LoVo (cell line): ENCODE data around the gene MYH15.

Experiments used
- DNase-seq: peaks from one replicate; pipeline ENCODE4 v3.0.0-alpha.2; 2016; ENCODE audit warnings: low spot score

The MYH15 gene

DNA sequence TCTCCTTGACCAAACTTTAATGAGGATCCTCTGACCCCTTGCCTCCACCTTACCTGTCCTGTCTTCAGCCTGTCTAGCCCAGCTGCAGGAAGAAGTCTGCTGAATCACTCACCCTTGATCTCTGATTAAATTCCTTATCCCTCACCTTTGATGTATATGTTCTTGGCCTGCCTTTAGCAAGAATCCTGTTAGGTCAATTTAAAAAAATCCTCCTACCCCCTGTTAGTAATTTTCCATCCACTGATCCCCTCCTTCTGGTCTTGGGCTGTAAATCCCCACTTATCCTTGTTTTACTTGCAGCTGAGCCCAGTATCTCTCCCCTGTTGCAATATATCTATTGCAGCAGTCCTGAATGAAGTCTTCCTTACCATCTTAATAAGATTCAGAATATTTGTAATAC lies 39.0 kb downstream of the MYH15 start:
- DNase-seq = no peak

DNA sequence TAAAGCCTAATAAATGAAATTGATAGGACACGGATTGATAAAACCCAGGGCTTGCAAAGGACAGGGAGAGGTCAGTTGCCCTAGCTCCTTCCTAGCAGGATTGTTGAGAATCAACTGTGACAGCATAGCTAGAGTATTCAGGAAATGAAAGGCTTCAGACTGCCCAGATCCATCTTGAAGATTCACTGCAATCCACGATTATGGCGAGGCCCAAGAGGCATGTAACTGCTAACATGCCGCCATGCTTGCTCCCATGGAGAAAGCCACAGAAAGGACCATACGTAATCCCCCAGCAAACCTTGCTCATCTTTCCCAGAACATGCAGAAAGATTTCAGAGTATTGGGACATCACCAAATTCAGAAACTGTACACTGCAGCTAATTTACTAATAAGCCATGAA lies 41.3 kb downstream of the MYH15 start:
- DNase-seq = no peak

DNA sequence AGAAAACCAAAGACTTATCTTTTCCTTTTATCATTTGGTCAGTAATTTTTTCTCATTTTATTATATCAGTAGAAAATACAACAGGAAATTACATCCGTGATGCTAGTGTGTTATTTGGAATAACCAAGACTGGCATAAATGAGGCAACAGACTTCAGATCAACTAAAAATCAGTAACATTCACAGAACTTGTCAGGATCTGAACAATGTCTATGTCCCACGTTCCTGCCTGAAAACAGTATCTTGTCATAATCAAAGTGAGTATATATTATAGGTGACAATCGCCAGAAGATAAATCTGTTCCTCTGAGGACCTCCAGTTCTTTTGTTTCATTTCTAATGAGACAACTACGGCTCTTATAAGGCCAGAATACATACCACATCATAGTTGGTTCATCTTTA lies 41.8 kb downstream of the MYH15 start:
- DNase-seq = no peak

DNA sequence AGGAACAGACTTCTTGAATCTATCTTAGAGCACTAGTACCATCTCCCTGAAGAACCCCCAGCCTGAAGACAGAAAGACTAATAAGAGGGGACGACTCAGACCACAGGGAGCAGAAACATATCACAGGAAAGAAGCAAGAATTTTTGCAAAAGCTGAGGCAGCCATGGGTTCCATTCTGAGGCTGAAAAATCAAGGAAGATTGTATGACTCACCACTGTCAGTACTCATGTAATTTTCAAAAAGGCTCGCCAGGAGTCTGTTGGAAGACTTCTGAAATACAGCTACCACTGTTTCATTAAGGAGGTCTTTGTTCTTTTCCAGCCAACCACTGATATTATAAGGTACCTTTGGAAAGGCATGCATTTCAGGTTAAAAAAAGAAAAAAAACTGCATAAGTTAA lies 47.5 kb downstream of the MYH15 start:
- DNase-seq = no peak

DNA sequence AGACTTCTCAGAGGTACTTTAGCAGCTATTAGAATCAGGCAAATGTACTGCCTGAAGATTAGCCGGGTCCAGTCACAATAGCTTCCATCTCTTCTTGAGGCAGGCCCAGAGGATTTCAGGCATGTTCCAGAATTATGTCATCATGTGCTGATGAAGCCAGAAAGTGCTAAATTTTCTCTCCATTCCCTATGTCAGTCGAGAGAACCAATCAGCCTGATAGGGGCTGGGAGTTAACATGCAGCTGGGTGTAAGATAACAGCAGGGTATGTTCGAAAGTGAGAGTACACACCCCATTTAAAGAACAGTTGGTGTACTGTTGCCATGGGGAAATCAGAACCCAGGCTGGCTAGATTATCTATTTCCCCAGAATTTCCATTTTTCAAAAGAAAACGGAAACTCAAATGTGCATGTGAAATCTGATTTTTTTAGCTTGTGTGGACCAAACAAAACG lies 48.7 kb downstream of the MYH15 start:
- no peak for DNase-seq

DNA sequence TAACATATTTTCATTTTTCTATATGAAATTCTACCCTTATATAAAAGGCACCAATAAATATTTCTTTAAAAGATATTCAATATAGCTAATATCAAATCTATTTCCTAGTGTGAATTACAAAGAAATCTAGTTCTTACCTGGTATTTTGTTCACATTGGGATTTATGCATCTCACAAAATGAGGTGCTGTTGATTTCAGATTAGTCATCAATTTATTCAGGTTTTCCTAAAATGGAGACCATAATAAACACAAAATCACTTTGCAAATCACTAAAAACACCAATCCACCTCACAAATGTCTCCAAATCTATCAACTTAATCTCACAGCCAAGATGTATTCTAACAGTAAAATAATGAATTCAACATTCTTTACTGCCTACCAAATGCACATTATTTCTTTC lies 51.2 kb downstream of the MYH15 start:
- no peak for DNase-seq

DNA sequence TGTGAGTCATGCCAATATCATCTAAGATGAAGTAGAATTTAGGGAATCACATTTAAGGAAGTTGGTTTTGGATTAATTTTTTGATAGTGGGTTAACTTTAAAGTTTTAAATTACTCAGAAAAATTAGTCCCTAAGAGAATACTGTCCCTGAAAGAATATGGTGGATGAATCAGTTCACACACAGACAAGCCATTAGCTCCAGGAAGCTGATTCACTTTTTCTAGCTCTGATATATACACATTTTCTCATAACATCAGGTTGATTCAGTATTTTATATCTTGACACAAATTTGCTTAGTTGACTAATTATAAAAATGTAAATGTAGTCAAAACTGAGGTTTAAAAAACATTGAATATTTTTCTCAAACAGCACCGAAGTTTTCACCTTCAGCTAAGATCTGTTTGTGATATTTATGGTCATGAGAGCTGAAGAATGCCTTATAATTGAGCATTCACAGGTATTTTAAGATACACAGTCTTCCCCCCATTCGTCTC lies 55.1 kb downstream of the MYH15 start:
- no peak for DNase-seq

DNA sequence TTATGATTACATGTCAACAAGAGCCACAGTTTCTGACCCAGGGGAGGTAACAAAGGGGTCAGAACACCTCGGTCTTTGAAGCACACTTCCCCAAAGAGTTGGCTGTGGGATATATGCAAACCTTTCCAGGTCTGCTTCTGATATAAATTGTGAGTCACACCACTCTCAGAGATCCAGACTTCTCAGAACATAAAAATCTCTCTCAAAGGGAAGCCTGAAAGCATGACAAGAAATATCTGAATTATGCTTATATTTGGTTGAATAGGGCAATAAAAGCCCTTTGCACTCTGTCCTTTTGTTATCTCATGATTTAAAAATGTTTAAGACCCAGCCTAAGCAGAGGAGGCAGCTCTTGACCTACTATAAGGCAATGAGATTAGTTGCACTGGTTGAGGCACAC lies 56.8 kb downstream of the MYH15 start:
- no peak for DNase-seq

DNA sequence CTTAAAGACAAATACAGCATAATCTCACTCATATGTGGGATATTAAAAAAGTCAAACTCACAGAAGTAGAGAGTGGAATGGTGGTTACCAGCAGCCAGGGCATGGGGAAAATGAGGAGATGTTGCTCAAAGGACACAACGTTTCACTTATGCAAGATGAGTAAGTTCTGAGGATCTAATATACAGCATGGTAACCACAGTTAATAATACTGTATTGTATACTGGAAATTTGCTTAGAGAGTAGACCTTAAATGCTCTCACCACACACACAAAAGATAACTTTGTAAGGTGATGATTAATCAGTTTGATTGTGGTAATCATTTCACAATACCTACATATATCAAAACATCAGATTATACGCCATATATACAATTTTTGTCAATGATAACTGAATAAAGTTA lies 60.0 kb downstream of the MYH15 start:
- no peak for DNase-seq

DNA sequence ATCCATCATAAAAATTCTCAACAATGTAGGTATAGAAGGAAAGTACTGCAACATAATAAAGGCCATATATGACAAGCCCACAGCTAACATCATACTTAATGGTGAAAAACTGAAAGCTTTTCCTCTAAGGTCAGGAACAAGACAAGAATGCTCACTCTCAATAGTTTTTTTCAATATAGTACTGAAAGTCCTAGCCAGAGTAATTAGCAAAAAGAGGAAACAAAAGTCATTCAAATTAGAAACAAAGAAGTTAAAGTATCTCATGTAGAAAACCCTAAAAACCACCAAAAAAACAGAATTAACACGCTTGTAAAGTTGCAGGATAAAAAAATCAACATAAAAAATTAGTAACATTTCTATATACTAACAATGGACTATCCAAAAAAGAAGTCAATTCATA lies 61.8 kb downstream of the MYH15 start:
- no peak for DNase-seq

DNA sequence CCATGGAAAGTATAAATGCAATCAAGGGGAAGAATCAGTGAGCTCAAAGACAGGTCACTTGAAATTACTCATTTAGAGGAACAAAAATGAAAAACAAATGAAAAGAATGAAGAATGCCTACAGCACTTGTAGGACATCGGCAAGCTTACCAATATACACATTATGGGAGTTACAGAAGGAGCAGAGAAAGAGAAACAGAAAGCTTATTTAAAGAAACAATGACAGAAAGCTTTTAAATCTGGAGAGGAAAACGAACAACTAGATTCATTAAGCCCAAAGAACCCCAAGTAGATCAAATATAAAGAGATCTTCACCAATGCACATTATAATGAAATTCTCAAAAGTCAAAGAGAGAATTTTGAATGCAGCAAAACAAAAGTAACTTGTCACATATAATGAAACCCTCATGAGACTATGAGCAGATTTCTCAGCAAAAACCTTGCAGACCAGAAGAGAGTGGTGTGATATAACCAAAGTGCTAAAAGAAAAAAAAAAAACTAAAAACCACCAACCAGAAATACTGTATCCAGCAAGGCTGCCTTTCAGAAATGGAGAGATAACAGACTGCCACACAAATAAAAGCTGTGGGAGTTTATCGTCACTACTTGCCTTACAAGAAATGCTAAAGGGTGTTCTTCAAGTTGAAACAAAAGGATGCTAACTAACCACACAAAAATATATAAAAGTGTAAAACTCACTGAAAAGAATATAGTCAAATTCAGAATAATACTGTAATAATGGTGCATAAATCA lies 63.1 kb downstream of the MYH15 start:
- no peak for DNase-seq

DNA sequence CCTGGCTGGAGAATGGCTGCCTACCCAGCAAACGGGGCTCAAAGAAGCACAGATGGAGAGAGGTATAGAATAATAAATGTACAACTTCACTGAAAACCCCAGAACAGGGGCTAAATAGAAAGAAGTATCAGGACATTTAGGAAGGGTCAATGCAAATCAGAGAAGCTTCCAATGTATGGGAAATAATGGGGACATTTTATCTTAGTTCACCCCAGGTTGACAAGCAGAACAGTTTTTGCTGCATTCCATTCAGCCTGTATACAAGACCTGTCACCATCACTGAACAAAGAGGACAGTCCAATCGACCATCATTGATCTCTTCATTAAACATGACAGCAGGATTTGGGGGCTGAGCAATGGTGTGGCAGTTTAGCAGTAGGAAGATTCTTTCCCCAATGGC lies 68.1 kb downstream of the MYH15 start:
- DNase-seq = no peak

DNA sequence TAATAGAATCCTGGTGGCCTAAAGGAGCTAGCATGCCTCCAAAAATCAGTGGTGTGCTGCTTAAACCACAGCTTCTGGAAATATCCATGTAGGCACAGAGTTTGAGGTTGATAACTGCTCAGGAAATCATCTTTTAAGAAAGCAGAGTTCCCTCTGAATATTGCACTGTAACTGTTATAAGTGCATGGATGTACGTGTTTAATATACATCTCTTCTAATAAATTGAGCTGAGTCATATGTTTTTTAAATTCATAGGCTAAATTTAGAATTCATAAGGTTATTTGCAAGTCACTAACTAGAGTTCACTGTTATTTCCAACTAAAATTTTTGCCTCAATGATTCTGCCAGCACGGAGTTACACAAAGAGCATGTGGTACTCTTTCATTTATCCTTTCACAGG lies 68.9 kb downstream of the MYH15 start:
- no peak for DNase-seq

DNA sequence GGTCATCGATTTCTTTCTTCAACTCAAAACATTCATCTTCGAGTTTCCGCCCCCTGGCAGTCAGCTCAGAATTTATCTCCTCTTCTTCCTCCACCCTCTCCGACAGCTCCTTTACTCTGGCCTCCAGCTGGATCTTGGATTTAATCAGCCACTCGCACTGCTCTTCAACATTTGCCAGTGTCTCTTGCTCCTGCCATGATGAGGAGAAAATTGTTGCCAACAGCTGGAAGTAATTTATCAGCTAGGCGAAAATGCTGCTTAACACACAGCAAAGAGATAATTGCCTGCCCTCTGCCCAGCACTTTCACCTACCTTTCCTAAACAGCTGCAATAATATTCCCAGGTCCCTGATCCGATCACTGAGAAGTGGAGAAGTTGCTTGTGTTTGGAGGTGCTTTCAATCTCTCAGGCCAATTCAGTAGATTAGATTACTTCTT lies 69.3 kb downstream of the MYH15 start:
- no peak for DNase-seq

DNA sequence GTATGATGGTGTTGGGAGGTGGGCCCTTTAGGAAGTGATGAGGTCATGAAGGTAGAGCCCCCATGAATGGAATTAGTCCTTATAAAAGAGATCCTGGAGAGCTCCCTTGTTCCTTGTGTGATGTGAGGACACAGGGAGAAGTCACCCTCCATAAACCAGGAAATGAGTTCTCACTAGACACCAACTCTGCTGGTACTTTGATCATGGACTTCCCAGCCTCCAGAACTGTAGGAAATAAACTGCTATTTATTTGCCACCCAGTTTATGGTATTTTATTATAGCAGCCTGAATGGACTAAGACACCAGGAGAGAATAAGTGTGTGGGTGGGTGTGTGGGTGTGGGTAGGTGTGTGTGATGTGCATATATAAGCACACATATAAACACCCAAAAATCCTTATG lies 71.9 kb downstream of the MYH15 start:
- DNase-seq = no peak

DNA sequence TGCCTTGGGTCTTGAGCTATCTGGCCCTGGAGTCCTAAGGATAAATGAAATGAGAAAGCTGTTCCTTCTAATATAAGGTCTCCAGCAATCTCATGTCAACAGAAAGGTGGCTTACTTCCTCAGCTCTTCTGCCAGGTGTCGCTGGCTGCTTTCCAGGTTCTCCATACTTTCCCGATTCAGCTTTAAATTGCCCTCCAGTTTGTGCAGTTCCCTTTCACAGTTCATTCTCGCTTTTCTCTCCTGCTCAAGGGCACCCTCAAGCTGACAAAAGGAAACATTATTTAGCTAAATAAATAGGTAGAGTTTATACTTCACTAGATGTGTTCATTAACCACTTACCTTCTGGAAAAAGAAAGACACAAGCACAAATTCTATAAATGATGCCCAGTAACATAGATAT lies 73.0 kb downstream of the MYH15 start:
- no peak for DNase-seq

DNA sequence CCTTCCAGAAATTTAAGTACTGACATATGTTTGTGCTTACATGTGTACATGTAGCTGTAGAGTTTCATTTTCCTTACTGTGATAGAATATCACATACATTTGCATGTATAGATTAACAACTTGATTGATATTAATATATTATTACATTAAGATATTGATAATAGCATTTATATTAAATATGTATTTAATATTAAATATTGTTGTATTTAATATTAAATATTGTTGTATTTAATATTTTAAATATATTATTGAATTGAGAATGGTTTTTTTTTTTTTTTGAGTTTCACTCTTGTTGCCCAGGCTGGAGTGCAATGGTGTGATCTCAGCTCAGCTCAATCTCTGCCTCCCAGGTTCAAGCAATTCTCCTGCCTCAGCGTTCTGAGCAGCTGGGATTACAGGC lies 76.5 kb downstream of the MYH15 start:
- no peak for DNase-seq

DNA sequence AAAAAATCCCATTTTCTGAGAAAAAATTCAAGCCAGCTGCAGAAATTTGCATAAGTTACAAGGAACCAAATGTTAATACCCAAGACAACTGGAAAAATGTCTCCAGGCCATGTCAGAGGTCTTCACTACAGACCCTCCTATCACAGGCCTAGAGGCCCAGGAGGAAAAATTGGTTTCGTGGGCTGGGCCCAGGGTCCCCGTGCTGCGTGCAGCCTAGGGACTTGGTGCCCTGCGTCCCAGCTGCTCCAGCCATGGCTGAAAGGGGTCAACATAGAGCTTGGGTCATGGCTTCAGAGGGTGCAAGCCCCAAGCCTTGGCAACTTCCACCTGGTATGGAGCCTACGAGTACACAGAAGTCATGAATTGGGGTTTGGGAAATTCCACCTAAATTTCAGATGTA lies 78.0 kb downstream of the MYH15 start:
- DNase-seq = no peak

DNA sequence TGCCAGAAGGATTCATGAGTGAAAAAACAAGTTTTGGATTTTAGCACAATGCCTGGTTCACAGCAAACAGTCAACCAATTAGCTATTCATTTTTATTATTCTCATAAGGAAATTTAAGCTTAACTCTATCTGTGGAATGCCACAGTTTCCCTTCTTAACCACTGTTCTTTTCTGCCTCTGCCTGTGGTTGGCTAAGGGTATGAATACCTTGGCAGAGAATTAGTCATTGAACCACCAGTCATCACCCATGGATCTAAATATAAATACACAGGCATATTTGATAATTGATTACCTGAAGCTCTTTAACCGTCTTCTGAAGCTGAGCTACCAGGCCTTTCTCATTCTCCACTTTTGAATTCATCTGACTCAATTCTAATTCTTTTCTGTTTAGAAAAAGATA lies 79.9 kb downstream of the MYH15 start:
- DNase-seq = no peak

DNA sequence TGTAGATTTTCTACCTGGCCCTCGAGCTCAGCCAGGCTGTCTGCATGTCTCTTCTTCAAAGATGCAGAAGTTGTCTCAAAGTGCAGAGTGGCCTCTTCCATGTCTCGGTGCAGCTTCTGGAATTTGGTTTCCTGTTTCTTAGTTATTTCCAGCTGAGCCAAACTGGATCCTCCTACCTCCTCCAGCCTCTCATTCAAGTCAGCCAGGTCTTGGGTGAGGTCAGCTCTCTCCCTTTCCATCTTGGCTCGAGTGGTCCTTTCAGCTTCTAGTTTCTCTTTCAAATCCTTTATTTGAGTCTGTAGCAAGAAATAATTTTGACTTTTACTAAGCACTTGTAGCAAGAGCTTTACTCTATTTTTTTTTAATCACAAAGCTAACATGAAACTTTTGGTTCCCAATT lies 81.8 kb downstream of the MYH15 start:
- no peak for DNase-seq

DNA sequence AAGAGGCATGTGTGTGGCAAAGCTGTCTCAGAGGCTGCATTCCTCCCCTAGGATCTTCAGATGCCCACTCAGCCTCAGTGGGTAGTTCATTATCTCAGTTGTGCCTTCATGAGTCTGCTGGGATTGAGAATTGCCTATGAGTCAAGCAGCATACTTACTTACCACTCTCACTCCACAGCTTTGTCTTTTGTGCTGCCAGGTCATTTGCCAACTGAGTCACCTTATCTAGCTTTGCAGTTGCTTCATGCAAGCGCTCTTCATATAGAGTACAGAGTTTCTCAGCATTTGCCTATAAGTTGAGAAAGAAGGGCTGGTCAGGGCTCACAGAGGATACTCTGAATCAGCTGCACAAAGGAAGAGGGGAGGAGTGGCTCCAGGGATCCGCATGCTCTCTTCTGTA lies 89.5 kb downstream of the MYH15 start:
- DNase-seq = no peak

DNA sequence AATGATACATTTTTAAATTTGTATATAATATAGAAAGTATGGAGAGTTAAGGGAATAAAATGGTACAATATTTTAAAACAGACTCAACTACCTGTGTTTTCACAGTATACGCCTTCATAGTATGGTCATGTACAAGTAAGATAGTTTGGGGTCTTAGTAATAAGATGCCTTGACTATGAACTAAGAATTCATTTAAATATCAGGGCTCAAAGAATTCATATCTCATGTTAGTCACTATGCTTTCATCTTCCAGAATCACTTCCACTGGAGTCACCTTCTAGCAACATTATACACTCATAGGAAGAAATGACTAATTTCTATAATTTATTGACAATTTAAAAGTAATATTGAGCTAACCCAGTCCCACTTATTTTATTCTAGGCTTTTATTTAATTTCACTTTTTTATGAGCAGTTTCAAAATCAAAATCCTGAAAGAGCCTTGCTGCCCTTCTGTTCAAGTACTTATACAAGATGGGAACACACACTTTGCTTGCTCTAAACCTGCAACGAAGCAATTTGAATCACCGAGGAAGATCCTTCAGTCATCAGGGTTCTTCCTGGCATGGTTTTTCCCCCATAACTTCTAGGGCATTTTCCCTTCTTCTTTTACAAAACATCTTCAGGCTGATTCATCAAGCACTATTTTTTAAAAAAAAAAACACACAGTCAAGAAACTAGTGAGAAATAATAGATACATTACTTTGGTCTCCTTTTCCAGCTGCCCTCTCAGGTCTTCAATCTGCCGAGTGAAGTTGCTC lies 94.1 kb downstream of the MYH15 start:
- DNase-seq = no peak

DNA sequence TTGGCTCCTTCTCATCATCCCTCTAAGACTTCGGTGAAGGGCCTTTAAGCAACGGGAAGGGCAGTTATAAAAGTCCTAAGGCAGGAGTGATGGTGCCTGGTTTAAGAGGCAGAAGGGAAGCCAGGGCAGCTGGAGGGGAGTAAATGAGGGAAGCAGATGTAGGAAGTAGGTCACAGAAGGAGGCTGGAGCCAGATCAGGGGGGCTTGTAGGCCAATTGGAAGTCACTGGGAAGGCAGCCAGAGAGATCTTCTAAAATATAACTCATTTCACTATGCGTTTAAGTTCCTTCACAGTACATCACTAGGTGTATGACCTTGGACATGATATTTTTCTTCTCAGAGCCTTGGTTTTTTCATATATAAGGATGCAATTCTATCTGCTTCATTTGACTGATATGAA lies 94.7 kb downstream of the MYH15 start:
- no peak for DNase-seq

DNA sequence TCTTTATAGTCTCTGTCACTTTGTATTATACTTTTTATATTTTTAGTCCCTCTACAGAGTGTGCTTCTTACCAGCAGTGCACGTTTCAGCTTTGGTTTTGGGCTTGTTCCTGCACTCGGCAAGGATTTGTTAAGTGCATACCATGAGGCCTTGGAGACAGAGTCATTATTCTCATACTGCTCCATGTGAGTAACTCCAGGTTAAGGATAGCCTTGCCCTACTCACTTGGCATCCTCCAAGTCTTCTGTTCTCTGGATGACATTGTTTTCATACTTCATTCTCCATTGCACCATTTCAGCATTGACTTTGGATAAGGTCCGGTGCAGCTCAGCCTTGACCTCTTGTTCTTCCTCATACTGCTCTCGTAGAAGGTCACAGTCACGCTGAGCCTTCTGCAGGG lies 96.4 kb downstream of the MYH15 start:
- DNase-seq = no peak
